Stimulated activated naive CD8-positive, alpha-beta T cell treated with anti-CD3 and anti-CD28 coated beads, Interleukin-15, amount 100 ng/mL, for 72 hours (primary cell): Measurements from ENCODE around the gene EBF3.

Experiments used
- ATAC-seq: fragments of 150-1000 bp; cut with Tn5 transposase; 2 replicates; pipeline ENCODE4 v1.10.0; 2021; ENCODE audit warnings: mild to moderate bottlenecking, moderate library complexity
- DNase-seq, 2 donors: peaks; one replicate each; pipeline ENCODE4 v3.0.0; 2021 to 2022
- H3K27ac Mint-ChIP-seq, 2 donors: one replicate each; pipeline ENCODE4 v1.8.0; 2022; ENCODE audit warnings: mild to moderate bottlenecking in 2 of 2, mixed read lengths in 2 of 2, moderate library complexity in 2 of 2
- H3K27me3 Mint-ChIP-seq: one replicate; pipeline ENCODE4 v1.8.0; 2022; ENCODE audit warnings: mixed read lengths
- H3K4me1 Mint-ChIP-seq: one replicate; pipeline ENCODE4 v1.8.0; 2022; ENCODE audit warnings: mild to moderate bottlenecking, mixed read lengths
- H3K4me3 Mint-ChIP-seq, 2 donors: one replicate each; pipeline ENCODE4 v1.8.0; 2022; ENCODE audit warnings: mild to moderate bottlenecking in 2 of 2, mixed read lengths in 2 of 2, moderate library complexity in 1 of 2
- H3K9me3 Mint-ChIP-seq, 2 donors: one replicate each; pipeline ENCODE4 v1.8.0; 2022; ENCODE audit warnings: mixed read lengths in 2 of 2

The EBF3 gene

DNA sequence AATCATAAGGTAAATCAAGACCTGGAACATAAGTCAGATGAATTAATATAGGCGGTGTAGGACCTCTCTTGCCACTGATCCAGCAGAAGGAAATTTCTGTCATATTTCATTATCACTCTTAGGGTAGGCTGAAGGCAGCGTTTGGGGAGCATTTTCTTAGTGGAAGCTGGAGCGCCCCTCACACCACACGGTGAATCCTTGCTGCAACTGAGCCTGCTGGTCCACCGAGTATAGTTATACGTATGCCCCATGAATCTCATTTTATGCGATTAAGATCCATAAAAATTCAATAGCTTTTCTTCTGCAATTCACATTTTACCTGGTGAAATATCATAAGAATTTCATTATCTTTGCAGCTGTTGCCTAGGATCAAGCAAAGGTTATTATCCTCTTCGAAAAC, 19.6 kb downstream of the EBF3 start:
- Mint-ChIP-seq H3K4me1 (no peaks in the 10 kb centered on the region), H3K27ac (no peak overlapping the region), H3K9me3 (no peaks in the 10 kb centered on the region), H3K27me3 (peaks cover 47% of the 10 kb centered on the region), H3K4me3 (no peak overlapping the region)
- ATAC-seq: no peak
- DNase-seq: no peak

DNA sequence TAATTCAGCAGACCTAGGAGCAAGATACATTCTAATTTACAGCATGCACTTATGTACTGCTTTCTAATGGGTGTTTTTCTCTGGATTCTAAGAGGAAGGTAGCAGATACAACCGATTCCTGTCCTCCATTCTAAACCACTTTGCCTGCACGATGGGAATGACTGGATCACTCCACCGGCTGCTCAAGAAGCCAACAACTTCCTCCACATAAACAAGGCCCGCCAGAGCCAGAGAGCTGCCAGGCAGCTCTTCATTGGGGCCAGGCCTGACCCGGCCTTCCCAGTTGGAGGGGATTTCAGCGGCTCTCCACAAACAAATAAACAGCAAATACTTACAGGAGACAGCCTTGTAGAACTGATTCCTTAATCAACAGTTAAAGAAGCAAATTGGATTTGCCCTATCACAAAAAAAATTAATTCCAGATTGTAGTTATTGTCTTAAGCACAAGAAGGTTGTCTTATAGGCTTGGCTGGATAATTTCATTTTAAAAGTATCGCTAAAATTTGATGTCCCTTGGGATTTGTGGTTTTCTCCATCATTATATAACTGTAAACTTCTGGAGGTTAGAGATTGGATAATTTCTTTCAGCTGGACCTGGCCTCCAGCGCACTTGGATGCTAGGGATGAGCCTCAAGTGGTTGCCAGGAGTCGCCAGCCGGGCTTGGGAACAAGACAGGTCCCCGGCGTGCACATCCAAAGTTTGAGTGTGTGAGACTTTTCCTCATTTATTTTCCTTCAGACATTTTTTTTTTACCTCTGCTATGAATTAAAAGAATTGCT, 20.9 kb downstream of the EBF3 start:
- Mint-ChIP-seq H3K27ac (no peak overlapping the region), H3K4me1 (no peaks in the 10 kb centered on the region), H3K27me3 (peaks cover 42% of the 10 kb centered on the region), H3K4me3 (no peak overlapping the region), H3K9me3 (no peaks in the 10 kb centered on the region)
- DNase-seq (no peak), ATAC-seq (no peak)

DNA sequence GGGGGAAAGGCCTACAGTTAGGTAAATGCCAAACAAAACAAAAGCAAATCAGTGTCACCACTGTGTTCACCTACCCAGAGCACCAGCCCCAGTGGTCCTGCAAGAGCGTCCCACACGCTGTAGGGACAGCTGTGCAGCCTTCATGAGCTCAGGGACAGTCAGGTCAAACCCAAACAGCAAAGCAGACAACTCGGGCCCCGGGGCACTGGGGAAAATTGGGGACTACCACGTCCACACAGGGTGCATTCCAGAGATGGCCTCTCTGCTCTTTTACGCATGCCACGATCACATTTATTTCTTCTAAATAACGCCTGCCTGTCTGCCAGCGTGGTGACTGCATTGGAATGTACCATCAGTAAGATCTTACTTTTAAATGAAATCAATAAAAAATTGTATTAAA, 21.7 kb downstream of the EBF3 start:
- no peaks in the 10 kb centered on the region for H3K9me3 Mint-ChIP-seq
- H3K27me3 Mint-ChIP-seq: peaks cover 41% of the 10 kb centered on the region
- H3K4me1 Mint-ChIP-seq: no peaks in the 10 kb centered on the region
- no peak overlapping the region for H3K27ac Mint-ChIP-seq
- no peak for DNase-seq
- no peak overlapping the region for H3K4me3 Mint-ChIP-seq
- no peak for ATAC-seq

DNA sequence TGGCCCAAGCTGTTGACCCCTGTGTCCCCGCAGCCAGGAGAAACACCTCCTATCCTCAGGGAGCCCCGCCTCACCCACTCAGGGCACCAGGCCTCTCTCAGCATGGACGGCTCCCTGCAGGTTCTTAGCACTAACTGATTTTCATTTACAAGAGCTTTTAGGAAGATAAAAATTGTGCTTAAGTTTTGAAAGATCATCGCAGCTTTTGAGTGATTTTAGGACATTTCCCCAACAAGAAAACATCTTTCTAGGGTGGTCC, 22.1 kb downstream of the EBF3 start:
- DNase-seq (no peak), ATAC-seq (no peak)
- Mint-ChIP-seq H3K4me1 (no peaks in the 10 kb centered on the region), H3K4me3 (no peak overlapping the region), H3K27ac (peak overlapping the region in 1 of 2 donors; percentile 42), H3K27me3 (peaks cover 41% of the 10 kb centered on the region), H3K9me3 (no peaks in the 10 kb centered on the region)

- H3K27ac Mint-ChIP-seq: peak overlapping the region in 1 of 2 donors; percentile 55
- no peaks in the 10 kb centered on the region for H3K4me1 Mint-ChIP-seq
- DNase-seq (no peak), ATAC-seq (no peak)
- peaks cover 39% of the 10 kb centered on the region for H3K27me3 Mint-ChIP-seq
- H3K9me3 Mint-ChIP-seq: no peaks in the 10 kb centered on the region
- no peak overlapping the region for H3K4me3 Mint-ChIP-seq
Observed at GRCh38 chr10:129941199-129942018, 22.7 kb downstream of the EBF3 start.

GRCh38 chr10:129940617-129941198, 23.4 kb downstream of the EBF3 start:
- Mint-ChIP-seq H3K27me3 (peaks cover 32% of the 10 kb centered on the region), H3K4me3 (no peak overlapping the region)

GRCh38 chr10:129939416-129940275, 24.4 kb downstream of the EBF3 start:
- Mint-ChIP-seq H3K4me1 (no peaks in the 10 kb centered on the region), H3K4me3 (no peak overlapping the region), H3K27ac (no peak overlapping the region), H3K27me3 (peaks cover 28% of the 10 kb centered on the region), H3K9me3 (no peaks in the 10 kb centered on the region)
- DNase-seq (no peak), ATAC-seq (no peak)

More at GRCh38 chr10:129940617-129941198, 23.4 kb downstream of the EBF3 start:
- ATAC-seq (no peak), DNase-seq (no peak)
- H3K27ac Mint-ChIP-seq: peak overlapping the region in 1 of 2 donors; percentile 55
- H3K9me3 Mint-ChIP-seq: no peaks in the 10 kb centered on the region
- H3K4me1 Mint-ChIP-seq: no peaks in the 10 kb centered on the region

GRCh38 chr10:129938460-129938859, 25.6 kb downstream of the EBF3 start:
- Mint-ChIP-seq H3K27ac (peak overlapping the region in 1 of 2 donors; percentile 63), H3K4me1 (no peaks in the 10 kb centered on the region), H3K27me3 (peaks cover 28% of the 10 kb centered on the region), H3K9me3 (no peaks in the 10 kb centered on the region), H3K4me3 (no peak overlapping the region)
- ATAC-seq (no peak), DNase-seq (no peak)

GRCh38 chr10:129937351-129937751, 26.7 kb downstream of the EBF3 start:
- H3K27me3 Mint-ChIP-seq: peaks cover 28% of the 10 kb centered on the region
- H3K4me3 Mint-ChIP-seq: no peak overlapping the region
- H3K4me1 Mint-ChIP-seq: no peaks in the 10 kb centered on the region
- no peaks in the 10 kb centered on the region for H3K9me3 Mint-ChIP-seq
- ATAC-seq (no peak), DNase-seq (no peak)
- H3K27ac Mint-ChIP-seq: no peak overlapping the region

DNA sequence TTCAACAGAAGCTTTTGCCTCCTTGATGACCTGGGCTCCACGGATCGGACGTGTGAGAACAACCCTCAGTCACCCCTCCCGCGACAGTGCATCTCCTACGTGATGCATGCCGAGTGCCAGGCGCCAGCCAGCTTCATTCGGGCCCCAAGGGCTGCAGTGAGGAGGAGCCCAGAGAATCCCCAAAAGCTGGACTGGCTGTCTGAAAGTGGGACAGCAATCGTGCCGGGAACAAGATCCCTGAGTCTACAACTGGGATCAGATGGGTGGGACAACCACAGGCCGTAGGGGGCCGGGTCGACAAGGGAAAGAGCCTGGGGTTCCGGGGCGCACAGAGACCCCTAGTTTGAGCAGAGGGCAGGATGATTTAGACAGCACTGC, 27.2 kb downstream of the EBF3 start:
- DNase-seq: no peak
- H3K4me1 Mint-ChIP-seq: no peaks in the 10 kb centered on the region
- peaks cover 28% of the 10 kb centered on the region for H3K27me3 Mint-ChIP-seq
- no peaks in the 10 kb centered on the region for H3K9me3 Mint-ChIP-seq
- ATAC-seq: no peak
- H3K27ac Mint-ChIP-seq: no peak overlapping the region
- no peak overlapping the region for H3K4me3 Mint-ChIP-seq

DNA sequence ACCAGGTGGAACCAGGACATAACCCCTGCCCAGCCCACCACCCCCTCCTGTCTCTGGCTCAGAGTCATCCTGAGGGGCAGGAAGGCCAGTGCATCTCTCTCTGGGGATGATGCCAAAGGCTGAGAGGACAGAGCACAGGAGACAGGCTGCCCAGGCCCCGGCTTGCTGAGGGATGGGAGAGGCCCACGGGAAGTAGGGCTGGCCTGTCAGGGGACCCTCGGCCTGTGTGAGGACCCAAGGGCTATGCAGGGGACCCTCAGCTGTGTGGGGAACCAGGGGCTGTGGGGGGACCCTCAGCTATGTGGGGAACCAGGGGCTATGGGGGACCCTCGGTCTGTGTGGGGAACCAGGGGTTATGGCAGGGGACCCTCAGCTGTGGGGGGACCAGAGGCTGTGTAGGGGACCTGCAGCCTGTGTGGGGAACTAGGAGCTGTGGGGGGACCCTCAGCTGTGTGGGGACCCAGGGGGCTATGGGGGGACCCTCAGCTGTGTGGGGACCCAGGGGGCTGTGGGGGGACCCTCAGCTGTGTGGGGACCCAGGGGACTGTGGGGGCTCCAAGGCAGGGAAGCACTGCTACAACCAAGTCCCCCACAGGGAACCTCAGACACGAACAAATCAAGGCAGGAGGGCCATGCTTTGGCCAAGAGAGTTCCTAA, 27.7 kb downstream of the EBF3 start:
- ATAC-seq: peak; percentile 54
- H3K27me3 Mint-ChIP-seq: peaks cover 27% of the 10 kb centered on the region
- H3K27ac Mint-ChIP-seq: no peak overlapping the region
- H3K4me1 Mint-ChIP-seq: no peaks in the 10 kb centered on the region
- DNase-seq: no peak
- no peak overlapping the region for H3K4me3 Mint-ChIP-seq
- H3K9me3 Mint-ChIP-seq: no peaks in the 10 kb centered on the region

- DNase-seq: no peak
- H3K27me3 Mint-ChIP-seq: peaks cover 21% of the 10 kb centered on the region
- H3K9me3 Mint-ChIP-seq: no peaks in the 10 kb centered on the region
- H3K27ac Mint-ChIP-seq: no peak overlapping the region
- no peak for ATAC-seq
- H3K4me3 Mint-ChIP-seq: no peak overlapping the region
- H3K4me1 Mint-ChIP-seq: no peaks in the 10 kb centered on the region
Observed at GRCh38 chr10:129935867-129936152, 28.3 kb downstream of the EBF3 start.

GRCh38 chr10:129935102-129935866, 28.8 kb downstream of the EBF3 start:
- peaks cover 16% of the 10 kb centered on the region for H3K27me3 Mint-ChIP-seq
- H3K4me1 Mint-ChIP-seq: no peaks in the 10 kb centered on the region
- no peak for DNase-seq
- H3K9me3 Mint-ChIP-seq: no peaks in the 10 kb centered on the region
- ATAC-seq: no peak
- no peak overlapping the region for H3K27ac Mint-ChIP-seq
- no peak overlapping the region for H3K4me3 Mint-ChIP-seq

DNA sequence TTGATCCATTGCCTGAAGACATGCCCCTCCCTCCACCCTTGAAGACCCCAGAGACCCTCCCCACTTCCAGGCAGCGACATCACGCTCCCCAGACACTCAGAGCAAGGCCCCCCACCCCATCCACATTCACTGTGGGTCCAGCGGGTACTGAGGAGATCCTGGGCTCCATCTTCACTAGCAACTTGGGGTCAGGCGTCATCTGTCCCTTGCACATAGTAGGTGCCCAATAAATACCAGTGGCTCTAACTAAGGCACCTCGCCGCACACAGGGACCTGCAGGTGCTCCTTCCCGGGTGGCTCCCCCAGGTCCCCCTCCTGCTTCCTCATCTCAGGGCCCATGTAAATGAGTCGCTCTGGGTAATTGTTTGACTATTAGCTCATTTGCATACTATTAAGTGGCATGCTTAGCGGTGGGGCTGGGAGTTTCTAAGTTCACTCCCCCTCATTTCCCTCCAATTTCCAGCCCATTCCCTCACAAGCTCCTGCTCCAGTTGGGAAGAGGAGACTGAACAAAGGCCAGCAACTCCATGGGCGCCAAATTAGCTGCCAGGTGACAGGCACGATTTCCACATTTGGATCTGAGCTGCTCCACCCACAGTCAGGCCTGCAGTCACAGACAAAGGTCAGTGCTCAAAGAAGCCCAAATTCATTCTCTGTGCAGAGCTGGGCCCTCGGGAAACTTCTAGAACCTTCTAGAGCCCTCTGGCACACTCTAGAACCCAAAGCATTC, 29.7 kb downstream of the EBF3 start:
- ATAC-seq: no peak
- Mint-ChIP-seq H3K9me3 (no peaks in the 10 kb centered on the region), H3K27ac (no peak overlapping the region)

More for the DNA sequence above, 29.7 kb downstream of the EBF3 start:
- H3K27me3 Mint-ChIP-seq: peaks cover 7% of the 10 kb centered on the region
- DNase-seq: no peak
- H3K4me3 Mint-ChIP-seq: no peak overlapping the region
- H3K4me1 Mint-ChIP-seq: no peaks in the 10 kb centered on the region
